Measurements from ENCODE around the gene PIGS.

PIGS gene

GRCh38 chr17:28537219-28537610 is 34.1 kb downstream of the PIGS start:
- POLR2A ChIA-PET = no interaction called here
- H3K4me3 ChIP-seq (ENCODE audit: low read depth, low read length) = no peak overlapping the region
- DNase-seq (ENCODE audit: low read depth, low spot score) = no peak
- no peak for TF ChIP-seq CTCF (IDR thresholded peaks at IDR 0.05; ENCODE audit: insufficient read depth, low read length, missing control alignments)
- CTCF ChIA-PET = interaction anchor here (1.0 to 8.8 kb wide), 8 partner anchors 10 to 304 kb away, joined by 3 to 258 read pairs (median 4); partner anchors contain the start of gene UNC119

- POLR2A ChIA-PET = interaction anchor here (1.2 kb wide), 1 partner anchor 40 kb away, joined by 3 read pairs; the partner anchor contains the start of gene ALDOC
- no peak for DNase-seq (ENCODE audit: low read depth, low spot score)
These were observed 34.6 kb downstream of the PIGS start for GRCh38 chr17:28536532-28537218.

GRCh38 chr17:28534740-28535375 is 36.5 kb downstream of the PIGS start:
- POLR2A ChIA-PET = no interaction called here
- H3K4me3 ChIP-seq (ENCODE audit: low read depth, low read length) = no peak overlapping the region
- TF ChIP-seq CTCF (IDR thresholded peaks at IDR 0.05; ENCODE audit: insufficient read depth, low read length, missing control alignments) = no peak
- CTCF ChIA-PET = interaction anchor here (0.6 to 8.8 kb wide), 6 partner anchors 8 to 818 kb away, joined by 3 to 258 read pairs (median 4); partner anchors contain the start of gene UNC119
- DNase-seq (ENCODE audit: low read depth, low spot score) = no peak

More at GRCh38 chr17:28536532-28537218, 34.6 kb downstream of the PIGS start:
- no peak overlapping the region for H3K4me3 ChIP-seq (ENCODE audit: low read depth, low read length)
- CTCF ChIA-PET = interaction anchor here (1.0 to 8.8 kb wide), 8 partner anchors 9 to 303 kb away, joined by 3 to 258 read pairs (median 4); partner anchors contain the start of gene UNC119
- no peak for TF ChIP-seq CTCF (IDR thresholded peaks at IDR 0.05; ENCODE audit: insufficient read depth, low read length, missing control alignments)

GRCh38 chr17:28533091-28533807 is 38.1 kb downstream of the PIGS start:
- no peak overlapping the region for H3K4me3 ChIP-seq (ENCODE audit: low read depth, low read length)
- no peak for DNase-seq (ENCODE audit: low read depth, low spot score)
- ChIA-PET POLR2A (no interaction called here), CTCF (interaction anchor here (1.2 to 8.8 kb wide), 5 partner anchors 7 to 36 kb away, joined by 3 to 258 read pairs (median 56); partner anchors contain the start of gene UNC119)
- TF ChIP-seq CTCF (IDR thresholded peaks at IDR 0.05; ENCODE audit: insufficient read depth, low read length, missing control alignments) = no peak

- no peak overlapping the region for H3K4me3 ChIP-seq (ENCODE audit: low read depth, low read length)
- no peak for DNase-seq (ENCODE audit: low read depth, low spot score)
- ChIA-PET CTCF (interaction anchor here (0.9 to 8.8 kb wide), 7 partner anchors 8 to 38 kb away, joined by 3 to 258 read pairs (median 5); no protein-coding TSS in a partner anchor), POLR2A (interaction anchor here (0.6 kb wide), 1 partner anchor 39 kb away, joined by 3 read pairs; the partner anchor contains the start of gene PIGS)
- no peak for TF ChIP-seq CTCF (IDR thresholded peaks at IDR 0.05; ENCODE audit: insufficient read depth, low read length, missing control alignments)
These were observed 39.0 kb downstream of the PIGS start for GRCh38 chr17:28532050-28532960.
